MM.1S (cell line): ENCODE results near the gene RRP36.

Experiments
- DNase-seq: peaks from one replicate; pipeline ENCODE4 v3.0.0-alpha.2; 2015
- H2AFZ ChIP-seq: fragments of 300-600 bp; sonication (generic); 2 replicates; pipeline ENCODE4 v1.6.0; 2016; ENCODE audit warnings: antibody characterized with exemption, low read length
- H3F3A ChIP-seq: fragments of 300-600 bp; sonication (generic); 2 replicates; pipeline ENCODE4 v1.6.1; 2016; ENCODE audit warnings: mild to moderate bottlenecking, antibody characterized with exemption, low read length, moderate library complexity, mixed read lengths; ENCODE audit not compliant: insufficient read depth
- H3K27ac ChIP-seq: fragments of 300-600 bp; sonication (generic); 2 replicates; pipeline ENCODE4 v1.5.1; 2016; ENCODE audit warnings: mild to moderate bottlenecking, low read length
- H3K27me3 ChIP-seq: fragments of 300-600 bp; sonication (generic); replicated peaks from 2 replicates; pipeline ENCODE4 v1.6.0; 2016; ENCODE audit warnings: low read length; ENCODE audit not compliant: insufficient read depth
- H3K36me3 ChIP-seq: fragments of 300-600 bp; sonication (generic); replicated peaks from 2 replicates; pipeline ENCODE4 v1.6.1; 2016; ENCODE audit warnings: mild to moderate bottlenecking, low read length, mixed read lengths; ENCODE audit not compliant: insufficient read depth
- H3K4me1 ChIP-seq: fragments of 300-600 bp; sonication (generic); 2 replicates; pipeline ENCODE4 v1.6.1; 2016; ENCODE audit warnings: low read length, mixed read lengths
- H3K4me2 ChIP-seq: fragments of 300-600 bp; sonication (generic); 2 replicates; pipeline ENCODE4 v1.6.0; 2016; ENCODE audit warnings: low read depth, low read length
- H3K4me3 ChIP-seq: fragments of 300-600 bp; sonication (generic); 2 replicates; pipeline ENCODE4 v1.5.1; 2016; ENCODE audit warnings: low read length, mixed read lengths
- H3K79me2 ChIP-seq: fragments of 300-600 bp; sonication (generic); 2 replicates; pipeline ENCODE4 v1.6.1; 2016; ENCODE audit warnings: mixed run types, low read length, mixed read lengths
- H3K9ac ChIP-seq: fragments of 300-600 bp; sonication (generic); 2 replicates; pipeline ENCODE4 v1.6.1; 2016; ENCODE audit warnings: low read length, mixed read lengths
- H3K9me2 ChIP-seq: fragments of 300-600 bp; sonication (generic); replicated peaks from 2 replicates; pipeline ENCODE4 v1.6.1; 2016; ENCODE audit warnings: mild to moderate bottlenecking, low read length, mixed read lengths; ENCODE audit not compliant: insufficient read depth
- H3K9me3 ChIP-seq: fragments of 300-600 bp; sonication (generic); replicated peaks from 2 replicates; pipeline ENCODE4 v1.6.1; 2016; ENCODE audit warnings: mild to moderate bottlenecking, low read length, mixed read lengths; ENCODE audit not compliant: insufficient read depth
- H4K20me1 ChIP-seq: fragments of 300-600 bp; sonication (generic); 2 replicates; pipeline ENCODE4 v1.6.1; 2016; ENCODE audit warnings: mild to moderate bottlenecking, low read length, moderate library complexity, mixed read lengths; ENCODE audit not compliant: insufficient read depth
- CTCF ChIP-seq: fragments of 300-600 bp; sonication (generic); IDR thresholded peaks from 2 replicates; pipeline ENCODE4 v1.5.1; 2016; ENCODE audit warnings: antibody characterized with exemption, low read length, mixed read lengths
- EZH2 ChIP-seq: fragments of 300-600 bp; sonication (generic); optimal IDR thresholded peaks from 2 replicates; pipeline ENCODE3; 2017; ENCODE audit warnings: low read depth, mild to moderate bottlenecking, antibody characterized with exemption, low read length, mixed read lengths
- EZH2phosphoT487 ChIP-seq: fragments of 300-600 bp; sonication (generic); IDR thresholded peaks from 2 replicates; pipeline ENCODE4 v1.6.1; 2018; ENCODE audit warnings: antibody characterized with exemption, low read length

The RRP36 gene, protein sequence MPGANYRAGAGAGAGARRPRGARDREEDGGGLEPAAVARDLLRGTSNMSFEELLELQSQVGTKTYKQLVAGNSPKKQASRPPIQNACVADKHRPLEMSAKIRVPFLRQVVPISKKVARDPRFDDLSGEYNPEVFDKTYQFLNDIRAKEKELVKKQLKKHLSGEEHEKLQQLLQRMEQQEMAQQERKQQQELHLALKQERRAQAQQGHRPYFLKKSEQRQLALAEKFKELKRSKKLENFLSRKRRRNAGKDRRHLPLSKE

GRCh38 chr6:43021270-43022047 is at the start of gene RRP36:
TSS of gene RRP36 (plus strand) at chr6:43021623. CDS start at chr6:43021655, 32 bp downstream.
- H2AFZ ChIP-seq = peak within 1 kb of the TSS; percentile 93
- no peaks in the 10 kb centered on the region for H3K9me3 ChIP-seq
- no peaks in the 10 kb centered on the region for H3K27me3 ChIP-seq
- H4K20me1 ChIP-seq = no peaks in the 10 kb centered on the region
- no peaks in the 10 kb centered on the region; the same call in 1 of the 2 replicates for H3K36me3 ChIP-seq
- peak within 1 kb of the TSS; percentile 95 for H3K4me2 ChIP-seq
- no peak for TF ChIP-seq CTCF
- no peak for TF ChIP-seq EZH2
- no peak for TF ChIP-seq EZH2phosphoT487
- H3F3A ChIP-seq = peaks cover 3% of the 10 kb centered on the region; the same call in 1 of the 2 replicates
- H3K4me3 ChIP-seq = peak within 1 kb of the TSS; percentile 98
- no peaks in the 10 kb centered on the region for H3K9me2 ChIP-seq
- peaks cover 7% of the 10 kb centered on the region; the same call in 1 of the 2 replicates for H3K4me1 ChIP-seq
- peak; percentile 76 for DNase-seq
- H3K27ac ChIP-seq = peak within 1 kb of the TSS; percentile 69
- H3K79me2 ChIP-seq = peaks cover 56% of the 10 kb centered on the region
- H3K9ac ChIP-seq = peak within 1 kb of the TSS; percentile 84

DNA sequence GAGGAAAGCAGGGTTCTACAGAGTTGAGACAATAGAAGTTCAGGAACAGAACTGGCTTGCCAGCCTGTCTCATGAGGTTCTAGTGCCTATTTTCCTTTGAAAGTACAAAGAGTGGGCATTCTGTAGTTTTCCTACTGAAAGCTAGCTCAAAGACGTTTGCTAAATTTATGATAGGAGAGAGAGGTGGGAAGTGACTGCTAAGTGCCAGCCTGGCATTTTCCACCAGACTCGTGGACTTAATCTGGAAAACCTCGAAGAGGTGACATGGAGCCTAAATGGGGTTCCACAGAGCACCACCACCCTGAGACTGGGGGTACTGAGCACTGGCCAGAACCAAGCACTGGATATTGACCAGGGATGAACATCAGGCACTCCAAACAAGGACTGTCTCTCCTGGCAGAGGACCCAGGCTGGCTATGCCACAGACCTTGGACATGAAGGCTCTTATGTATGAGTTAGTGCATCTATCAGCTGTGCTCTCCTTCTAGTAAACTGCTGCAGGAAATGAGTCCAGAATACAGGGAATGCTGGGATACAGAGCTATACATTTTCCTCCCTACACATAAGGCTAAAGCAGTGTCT is 49.6 kb upstream of the RRP36 start:
- DNase-seq = no peak
- Histone ChIP-seq H2AFZ (no peak overlapping the region), H3K9ac (no peak overlapping the region), H3F3A (no peaks in the 10 kb centered on the region), H3K79me2 (0 out of 2 replicates have a peak, but pooled peaks cover 2% of the 10 kb centered on the region), H3K9me2 (no peaks in the 10 kb centered on the region), H4K20me1 (no peaks in the 10 kb centered on the region), H3K9me3 (no peaks in the 10 kb centered on the region), H3K4me1 (no peaks in the 10 kb centered on the region), H3K36me3 (no peaks in the 10 kb centered on the region), H3K27me3 (no peaks in the 10 kb centered on the region), H3K4me2 (no peak overlapping the region), H3K4me3 (no peak overlapping the region), H3K27ac (no peak overlapping the region)
- TF ChIP-seq EZH2 (no peak), CTCF (no peak), EZH2phosphoT487 (no peak)

DNA sequence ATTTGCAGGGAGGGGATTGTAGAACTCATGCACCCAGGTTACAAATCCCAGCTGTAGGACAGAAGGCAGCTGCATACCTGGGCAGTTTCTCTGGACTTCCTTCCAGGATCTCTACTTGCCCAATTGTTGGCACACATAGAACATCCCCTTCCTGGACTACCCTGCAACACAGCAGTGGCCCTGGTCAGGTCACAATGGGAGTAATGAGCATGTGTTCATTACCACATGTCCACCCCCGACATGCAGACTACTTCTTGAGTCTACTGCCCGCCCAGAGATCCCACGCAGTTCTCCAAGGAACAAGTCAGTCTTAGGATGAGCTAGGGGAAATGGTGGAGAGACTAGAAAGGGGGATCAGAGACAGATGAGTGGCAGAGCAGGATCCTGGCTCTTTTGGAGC is 47.5 kb upstream of the RRP36 start:
- Histone ChIP-seq H2AFZ (no peak overlapping the region), H3K27me3 (no peaks in the 10 kb centered on the region), H3K4me2 (no peak overlapping the region), H3K79me2 (peaks cover 17% of the 10 kb centered on the region), H4K20me1 (no peaks in the 10 kb centered on the region), H3K4me1 (peaks cover 4% of the 10 kb centered on the region; the same call in 1 of the 2 replicates), H3K9me3 (no peaks in the 10 kb centered on the region), H3K9me2 (no peaks in the 10 kb centered on the region), H3K9ac (no peak overlapping the region), H3K4me3 (no peak overlapping the region), H3F3A (no peaks in the 10 kb centered on the region), H3K27ac (no peak overlapping the region), H3K36me3 (no peaks in the 10 kb centered on the region)
- DNase-seq = no peak
- TF ChIP-seq EZH2phosphoT487 (no peak), EZH2 (no peak), CTCF (no peak)
